HG03280 (cell line): Measurements from ENCODE around the gene GRM2.
"Not testable (repeated sequence)": the region's sequence is repeated elsewhere in the genome, so short reads cannot be mapped to it uniquely, and the experiment has no call there.

Experiments
- ATAC-seq: cut with Tn5 transposase; IDR thresholded peaks from one replicate; pipeline ENCODE4 v1.9.1; 2021; ENCODE audit warnings: mild to moderate bottlenecking, moderate library complexity; ENCODE audit not compliant: unreplicated experiment

Gene GRM2

GRCh38 chr3:51721062-51721745, 14.3 kb downstream of the GRM2 start:
- ATAC-seq = no peak

DNA sequence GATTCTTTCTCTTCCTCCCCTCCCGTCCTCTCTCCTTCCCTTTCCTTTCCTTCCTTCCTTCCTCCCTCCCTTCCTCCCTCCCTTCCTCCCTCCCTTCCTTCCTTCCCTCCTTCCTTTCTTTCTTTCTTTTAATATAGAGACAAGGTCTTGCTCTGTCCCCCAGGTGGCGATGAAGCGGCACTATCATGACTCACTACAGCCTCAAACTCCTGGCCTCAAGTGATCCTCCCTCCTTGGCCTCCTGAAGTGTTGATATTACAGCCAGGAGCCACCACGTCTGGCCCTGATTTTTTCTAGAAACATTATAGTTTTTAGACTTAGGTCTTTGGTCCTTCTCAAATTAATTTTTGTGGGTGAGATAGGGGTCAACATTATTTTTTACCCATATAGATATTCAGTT, 15.5 kb downstream of the GRM2 start:
- no peak for ATAC-seq

GRCh38 chr3:51727500-51727899, 20.6 kb downstream of the GRM2 start:
- no peak for ATAC-seq

DNA sequence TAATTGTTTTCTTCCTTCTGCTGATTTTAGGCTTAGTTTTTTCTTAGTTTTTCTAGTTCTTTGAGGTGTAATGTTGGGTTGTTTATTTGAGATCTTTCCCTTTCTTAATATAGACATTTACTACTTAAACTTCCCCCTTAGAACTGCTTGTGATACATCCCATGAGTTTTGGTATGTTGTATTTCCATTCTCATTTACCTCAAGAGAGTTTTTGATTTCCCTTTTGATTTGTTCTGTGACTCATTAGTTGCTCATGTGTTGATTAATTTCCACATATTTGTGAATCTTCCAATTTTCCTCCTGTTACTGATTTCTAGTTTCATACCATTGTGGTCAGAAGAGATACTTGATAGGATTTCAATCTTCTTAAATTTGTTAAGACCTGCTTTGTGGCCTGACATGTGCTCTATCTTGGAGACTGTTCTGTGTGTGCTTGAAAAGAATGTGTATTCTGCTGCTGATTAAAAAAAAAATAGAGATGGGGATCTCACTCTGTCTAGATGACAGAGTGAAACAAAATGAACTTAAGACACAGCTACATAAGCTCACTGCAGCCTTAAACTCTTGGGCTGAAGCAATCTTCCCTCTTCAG, 22.3 kb downstream of the GRM2 start:
- ATAC-seq = no peak

- no peak for ATAC-seq
Measured at GRCh38 chr3:51733859-51734571, 27.1 kb downstream of the GRM2 start.

DNA sequence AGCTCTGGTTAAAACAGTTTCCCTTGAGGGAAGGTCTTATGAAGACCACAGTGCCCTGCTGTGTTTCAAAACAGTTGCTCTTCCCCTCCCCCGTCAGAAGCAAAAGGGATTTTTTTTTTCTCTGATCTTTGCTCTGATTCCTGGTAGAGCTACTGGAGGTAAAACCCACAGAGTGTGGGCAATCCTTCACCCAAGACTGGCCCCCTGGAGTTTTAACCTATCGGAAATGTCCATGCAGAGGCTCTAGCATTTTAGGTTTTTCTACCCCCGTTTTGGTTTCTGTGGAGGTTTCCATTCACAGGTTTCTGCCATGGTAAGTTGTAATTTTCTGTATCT, 27.7 kb downstream of the GRM2 start:
- no peak for ATAC-seq

- no peak for ATAC-seq
Measured at GRCh38 chr3:51735039-51735438, 28.2 kb downstream of the GRM2 start.

DNA sequence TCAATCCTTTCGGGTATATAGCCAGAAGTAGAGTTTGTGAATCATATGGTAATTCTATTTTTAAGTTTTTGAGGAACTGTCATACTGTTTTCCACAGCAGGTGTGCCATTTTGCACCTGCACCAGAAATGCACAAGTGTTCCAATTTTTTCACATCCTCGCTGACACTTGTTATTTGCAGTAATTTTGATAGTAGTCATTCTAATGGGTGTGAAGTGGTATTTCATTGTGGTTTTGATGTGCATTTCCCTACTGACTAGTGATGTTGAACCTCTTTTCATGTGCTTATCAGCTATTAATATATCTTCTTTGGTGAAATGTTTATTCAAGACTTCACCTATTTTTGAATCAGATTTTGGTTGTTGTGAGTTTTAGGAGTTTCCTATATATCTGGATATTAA, 29.1 kb downstream of the GRM2 start:
- no peak for ATAC-seq

GRCh38 chr3:51739110-51739509, 32.2 kb downstream of the GRM2 start:
- no peak for ATAC-seq

- ATAC-seq = not testable (repeated sequence)
Measured at GRCh38 chr3:51742320-51742719, 35.5 kb downstream of the GRM2 start.

GRCh38 chr3:51742978-51743377, 36.1 kb downstream of the GRM2 start:
- ATAC-seq = not testable (repeated sequence)

DNA sequence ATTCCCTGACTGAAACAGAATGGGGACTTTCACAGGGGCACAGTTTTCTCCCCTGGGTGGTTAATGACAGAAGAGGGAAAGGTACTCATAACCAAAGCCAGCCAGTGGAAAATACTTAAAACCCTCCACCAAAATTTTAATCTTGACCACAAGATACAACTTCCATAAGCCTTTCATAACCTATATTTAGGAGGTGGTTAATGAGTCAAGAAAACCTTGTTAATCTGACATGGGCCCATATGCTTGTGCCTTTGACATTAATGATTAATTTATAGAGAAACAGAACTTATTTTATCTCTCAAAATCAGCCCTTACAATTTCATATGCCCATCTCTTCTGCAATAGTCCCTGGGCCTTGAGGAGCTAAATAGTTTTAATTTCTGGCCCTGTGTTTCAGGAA, 41.0 kb downstream of the GRM2 start:
- no peak for ATAC-seq

DNA sequence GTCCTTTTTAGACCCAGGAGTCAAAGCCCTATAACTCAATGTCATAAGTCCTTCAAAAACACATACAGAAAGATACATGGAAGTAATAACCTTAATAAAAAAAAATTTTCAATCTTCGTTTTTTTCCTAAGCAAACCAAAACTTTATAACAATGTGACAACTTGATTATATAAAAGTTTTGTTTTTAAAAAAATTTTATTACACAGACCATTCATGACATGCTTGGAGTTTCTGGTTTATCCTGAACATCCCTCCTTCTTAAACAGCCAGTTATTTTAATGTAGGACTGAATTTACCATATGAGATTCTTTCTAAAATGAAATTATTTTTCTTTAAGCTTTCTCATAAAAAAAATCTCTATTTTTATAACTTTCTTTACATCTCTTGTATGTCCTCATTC, 41.5 kb downstream of the GRM2 start:
- ATAC-seq = no peak

GRCh38 chr3:51750878-51751277, 44.0 kb downstream of the GRM2 start:
- ATAC-seq = no peak

GRCh38 chr3:51751287-51751686, 44.4 kb downstream of the GRM2 start:
- no peak for ATAC-seq

- not testable (repeated sequence) for ATAC-seq
Measured at GRCh38 chr3:51753763-51754750, 47.2 kb downstream of the GRM2 start.

DNA sequence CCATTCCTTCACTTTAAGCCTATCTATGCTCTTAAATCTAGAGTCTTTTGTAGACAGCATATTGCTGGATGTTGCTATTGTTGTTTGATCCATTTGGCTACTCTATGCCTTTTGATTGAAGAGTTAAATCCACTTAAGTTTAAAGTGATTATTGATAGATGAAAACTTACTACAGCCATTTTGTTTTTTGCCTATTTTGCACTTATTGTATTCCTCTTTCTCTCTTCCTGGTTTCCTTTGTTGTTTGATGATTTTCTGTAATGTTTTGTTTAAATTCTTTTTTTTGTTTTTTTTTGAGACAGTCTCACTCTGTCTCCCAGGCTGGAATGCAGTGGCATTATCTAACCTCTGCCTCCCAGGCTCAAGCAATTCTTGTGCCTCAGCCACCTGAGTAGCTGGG, 52.3 kb downstream of the GRM2 start:
- no peak for ATAC-seq
